K562 (cell line): Measurements from ENCODE around the gene NTRK3. TPM values are rescaled to one million over a fixed set of nuclear protein-coding genes. Genes with fewer than 3 reads are reported as not detected.

Source experiments
- CBX2 ChIP-seq: fragments of 200-600 bp; sonication (generic); IDR thresholded peaks from one replicate; pipeline ENCODE4 v1.6.1; 2012; ENCODE audit warnings: mild to moderate bottlenecking, low read length, inconsistent platforms; ENCODE audit not compliant: insufficient read depth, poor library complexity, severe bottlenecking
- CTCF ChIP-seq, 3 experiments: IDR thresholded peaks in 2 of 3; conservative IDR thresholded peaks in 1 of 3; 2 replicates each; pipeline ENCODE4 v1.5.1; 2011 to 2012; ENCODE audit warnings: low read length in 3 of 3, mild to moderate bottlenecking in 3 of 3, control low read depth in 2 of 3, improper control_type of control experiment in 1 of 3, inconsistent platforms in 1 of 3, low read depth in 1 of 3, mixed read lengths in 1 of 3, moderate library complexity in 1 of 3; ENCODE audit not compliant: insufficient read depth in 2 of 3
- E2F5 ChIP-seq: sonication (generic); formaldehyde crosslinking; IDR thresholded peaks from 2 replicates; pipeline ENCODE4 v1.8.0; 2022; ENCODE audit warnings: mild to moderate bottlenecking, missing genetic modification reagents
- GTF2A2 ChIP-seq: IDR thresholded peaks from 2 replicates; pipeline ENCODE4 v1.6.1; 2016; ENCODE audit warnings: mild to moderate bottlenecking, missing genetic modification characterization, missing compliant biosample characterization
- PHB ChIP-seq: fragments of 250-450 bp; sonication (Bioruptor Pico); IDR thresholded peaks from 2 replicates; pipeline ENCODE4 v1.5.0; 2021
- PHTF2 ChIP-seq: fragments of 250-450 bp; sonication (Bioruptor Pico); IDR thresholded peaks from 2 replicates; pipeline ENCODE4 v1.5.0; 2021; ENCODE audit warnings: mild to moderate bottlenecking
- POLR2G ChIP-seq: fragments of 200-400 bp; formaldehyde crosslinking; IDR thresholded peaks from 2 replicates; pipeline ENCODE4 v1.6.1; 2017; ENCODE audit warnings: low read depth, mild to moderate bottlenecking, antibody characterized with exemption, low read length, moderate library complexity
- STAT5B ChIP-seq: fragments of 250-450 bp; sonication (Bioruptor Pico); IDR thresholded peaks from 2 replicates; pipeline ENCODE4 v1.8.0; 2021; ENCODE audit warnings: mild to moderate bottlenecking, inconsistent platforms
- ZNF75A ChIP-seq: fragments of 450-650 bp; formaldehyde crosslinking; IDR thresholded peaks from 2 replicates; pipeline ENCODE4 v1.4.0; 2020; ENCODE audit warnings: mild to moderate bottlenecking
- polyA plus RNA-seq, 8 experiments: library from polyadenylated mRNA; depleted of rRNA in 4 of 8; stranded (reverse) in 5 of 8; unstranded in 3 of 8; fragments of >200 nt; fragmentation: Nextera tagmentation in 2 of 8; fragmentation: Illumina TruSeq in 1 of 8; extraction: Ambion mirVana in 2 of 8; extraction: Trizol in 1 of 8; gene quantifications; 2 replicates each; pipeline versions ENCODE4 v1.2.1 to v1.2.3, GENCODE V29; 2011 to 2014; ENCODE audit warnings: inconsistent platforms in 1 of 8, missing spikeins in 1 of 8
- total RNA-seq, 7 experiments: library from RNA; depleted of rRNA in 6 of 7; stranded (reverse); fragments of >200 nt in 6 of 7; fragmentation: Illumina TruSeq in 2 of 7; extraction: Trizol in 2 of 7; gene quantifications; 2 replicates each; pipeline versions ENCODE4 v1.2.1 to v1.2.3, GENCODE V29; 2011 to 2021; ENCODE audit warnings: low replicate concordance in 1 of 7
- TF ChIP-seq, protein P1 (sequence below), 2 experiments: fragments of 450-650 bp in 1 of 2; sonication (generic) in 1 of 2; formaldehyde crosslinking in 1 of 2; IDR thresholded peaks; 2 replicates each; pipeline versions ENCODE4 v1.7.1 to v1.9.0; 2016 to 2022; ENCODE audit warnings: inconsistent platforms in 1 of 2, mild to moderate bottlenecking in 1 of 2, missing genetic modification reagents in 1 of 2

The NTRK3 gene
- total and polyA plus RNA-seq, 9 of the 15 experiments (the other 6 are each of a cell fraction or from before 2014, with no cell fraction given): 0.11 to 0.13 TPM; not detected in 7

GRCh38 chr15:87877822-87878542 lies 378.6 kb downstream of the NTRK3 start (continued):
- TF ChIP-seq, protein P1, sequence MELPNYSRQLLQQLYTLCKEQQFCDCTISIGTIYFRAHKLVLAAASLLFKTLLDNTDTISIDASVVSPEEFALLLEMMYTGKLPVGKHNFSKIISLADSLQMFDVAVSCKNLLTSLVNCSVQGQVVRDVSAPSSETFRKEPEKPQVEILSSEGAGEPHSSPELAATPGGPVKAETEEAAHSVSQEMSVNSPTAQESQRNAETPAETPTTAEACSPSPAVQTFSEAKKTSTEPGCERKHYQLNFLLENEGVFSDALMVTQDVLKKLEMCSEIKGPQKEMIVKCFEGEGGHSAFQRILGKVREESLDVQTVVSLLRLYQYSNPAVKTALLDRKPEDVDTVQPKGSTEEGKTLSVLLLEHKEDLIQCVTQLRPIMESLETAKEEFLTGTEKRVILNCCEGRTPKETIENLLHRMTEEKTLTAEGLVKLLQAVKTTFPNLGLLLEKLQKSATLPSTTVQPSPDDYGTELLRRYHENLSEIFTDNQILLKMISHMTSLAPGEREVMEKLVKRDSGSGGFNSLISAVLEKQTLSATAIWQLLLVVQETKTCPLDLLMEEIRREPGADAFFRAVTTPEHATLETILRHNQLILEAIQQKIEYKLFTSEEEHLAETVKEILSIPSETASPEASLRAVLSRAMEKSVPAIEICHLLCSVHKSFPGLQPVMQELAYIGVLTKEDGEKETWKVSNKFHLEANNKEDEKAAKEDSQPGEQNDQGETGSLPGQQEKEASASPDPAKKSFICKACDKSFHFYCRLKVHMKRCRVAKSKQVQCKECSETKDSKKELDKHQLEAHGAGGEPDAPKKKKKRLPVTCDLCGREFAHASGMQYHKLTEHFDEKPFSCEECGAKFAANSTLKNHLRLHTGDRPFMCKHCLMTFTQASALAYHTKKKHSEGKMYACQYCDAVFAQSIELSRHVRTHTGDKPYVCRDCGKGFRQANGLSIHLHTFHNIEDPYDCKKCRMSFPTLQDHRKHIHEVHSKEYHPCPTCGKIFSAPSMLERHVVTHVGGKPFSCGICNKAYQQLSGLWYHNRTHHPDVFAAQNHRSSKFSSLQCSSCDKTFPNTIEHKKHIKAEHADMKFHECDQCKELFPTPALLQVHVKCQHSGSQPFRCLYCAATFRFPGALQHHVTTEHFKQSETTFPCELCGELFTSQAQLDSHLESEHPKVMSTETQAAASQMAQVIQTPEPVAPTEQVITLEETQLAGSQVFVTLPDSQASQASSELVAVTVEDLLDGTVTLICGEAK (IDR thresholded peaks at IDR 0.05): no peak
- TF ChIP-seq, protein P1 (CRISPR knock-in tag; IDR thresholded peaks at IDR 0.05): no peak
- TF ChIP-seq ZNF75A (CRISPR knock-in tag): no peak
- no peak for TF ChIP-seq CTCF (IDR thresholded peaks at IDR 0.05 in 2 of 3, conservative IDR thresholded peaks at IDR 0.05 in 1 of 3; ENCODE audit: insufficient read depth in 2 of 3, low read depth in 1 of 3, low read length in 3 of 3)
- TF ChIP-seq GTF2A2 (tag): no peak
- no peak for TF ChIP-seq PHTF2
- TF ChIP-seq POLR2G: no peak
- no peak for TF ChIP-seq E2F5 (CRISPR knock-in tag)
- TF ChIP-seq STAT5B (CRISPR knock-in tag): no peak
- no peak for TF ChIP-seq CBX2
- no peak for TF ChIP-seq PHB (CRISPR knock-in tag)
